ENCODE data around the gene PBXIP1.
A peak's percentile ranks its signal among the peaks of the same experiment; 100 is the strongest.

The PBXIP1 gene, protein sequence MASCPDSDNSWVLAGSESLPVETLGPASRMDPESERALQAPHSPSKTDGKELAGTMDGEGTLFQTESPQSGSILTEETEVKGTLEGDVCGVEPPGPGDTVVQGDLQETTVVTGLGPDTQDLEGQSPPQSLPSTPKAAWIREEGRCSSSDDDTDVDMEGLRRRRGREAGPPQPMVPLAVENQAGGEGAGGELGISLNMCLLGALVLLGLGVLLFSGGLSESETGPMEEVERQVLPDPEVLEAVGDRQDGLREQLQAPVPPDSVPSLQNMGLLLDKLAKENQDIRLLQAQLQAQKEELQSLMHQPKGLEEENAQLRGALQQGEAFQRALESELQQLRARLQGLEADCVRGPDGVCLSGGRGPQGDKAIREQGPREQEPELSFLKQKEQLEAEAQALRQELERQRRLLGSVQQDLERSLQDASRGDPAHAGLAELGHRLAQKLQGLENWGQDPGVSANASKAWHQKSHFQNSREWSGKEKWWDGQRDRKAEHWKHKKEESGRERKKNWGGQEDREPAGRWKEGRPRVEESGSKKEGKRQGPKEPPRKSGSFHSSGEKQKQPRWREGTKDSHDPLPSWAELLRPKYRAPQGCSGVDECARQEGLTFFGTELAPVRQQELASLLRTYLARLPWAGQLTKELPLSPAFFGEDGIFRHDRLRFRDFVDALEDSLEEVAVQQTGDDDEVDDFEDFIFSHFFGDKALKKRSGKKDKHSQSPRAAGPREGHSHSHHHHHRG

GRCh38 chr1:154955718-154956543 is at the start of gene PBXIP1:
TSS of gene PBXIP1 (minus strand) at chr1:154956099. CDS start at chr1:154953721, 2,378 bp downstream.
- peak; percentile 84 to 90 for DNase-seq

DNA sequence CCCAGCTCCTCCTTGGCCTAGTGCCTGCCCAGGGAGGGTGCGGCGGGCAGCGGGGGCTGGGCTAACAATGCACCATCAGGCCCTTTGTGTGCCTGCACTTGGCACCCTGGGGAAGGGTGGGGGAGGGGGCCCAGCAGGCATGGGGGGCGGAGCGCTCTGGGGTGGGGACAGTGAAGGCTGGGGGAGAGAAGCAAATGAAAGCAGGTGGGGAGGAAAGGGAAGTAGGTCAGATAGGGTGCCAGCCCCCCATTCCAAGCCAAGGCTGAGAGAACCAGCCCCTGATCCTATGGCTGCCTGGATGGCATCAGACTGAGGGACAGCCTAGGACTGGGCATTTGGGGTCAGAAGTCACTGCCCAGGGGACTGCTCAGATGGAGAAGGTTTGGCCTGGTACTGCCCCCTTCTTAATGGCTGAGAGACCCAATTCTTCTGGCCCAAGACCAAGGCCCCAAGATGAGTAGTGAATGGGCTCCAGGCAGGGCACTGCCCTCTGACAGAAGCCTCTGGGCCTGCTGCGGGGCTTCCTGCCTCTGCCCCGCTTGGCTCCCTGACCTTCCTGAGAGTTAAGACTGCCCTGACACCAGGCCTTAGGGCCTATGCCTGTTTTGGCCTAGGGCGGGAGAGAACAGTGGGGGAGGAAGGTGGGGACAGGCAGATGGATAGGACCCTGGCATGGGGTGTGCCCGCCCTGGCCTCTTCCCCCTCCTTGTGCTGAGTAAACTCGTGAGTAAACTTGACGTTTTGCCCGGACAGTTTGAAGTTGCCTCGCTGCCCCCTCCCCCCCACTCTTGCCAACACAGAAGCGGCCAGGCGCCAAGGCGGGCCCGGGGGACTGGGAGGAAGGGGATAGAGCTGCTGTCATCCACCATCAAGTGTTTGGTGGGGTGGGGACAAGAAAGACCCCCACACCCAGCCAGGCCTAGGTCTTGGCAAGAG is 49.4 kb upstream of the PBXIP1 start:
- DNase-seq = no peak

DNA sequence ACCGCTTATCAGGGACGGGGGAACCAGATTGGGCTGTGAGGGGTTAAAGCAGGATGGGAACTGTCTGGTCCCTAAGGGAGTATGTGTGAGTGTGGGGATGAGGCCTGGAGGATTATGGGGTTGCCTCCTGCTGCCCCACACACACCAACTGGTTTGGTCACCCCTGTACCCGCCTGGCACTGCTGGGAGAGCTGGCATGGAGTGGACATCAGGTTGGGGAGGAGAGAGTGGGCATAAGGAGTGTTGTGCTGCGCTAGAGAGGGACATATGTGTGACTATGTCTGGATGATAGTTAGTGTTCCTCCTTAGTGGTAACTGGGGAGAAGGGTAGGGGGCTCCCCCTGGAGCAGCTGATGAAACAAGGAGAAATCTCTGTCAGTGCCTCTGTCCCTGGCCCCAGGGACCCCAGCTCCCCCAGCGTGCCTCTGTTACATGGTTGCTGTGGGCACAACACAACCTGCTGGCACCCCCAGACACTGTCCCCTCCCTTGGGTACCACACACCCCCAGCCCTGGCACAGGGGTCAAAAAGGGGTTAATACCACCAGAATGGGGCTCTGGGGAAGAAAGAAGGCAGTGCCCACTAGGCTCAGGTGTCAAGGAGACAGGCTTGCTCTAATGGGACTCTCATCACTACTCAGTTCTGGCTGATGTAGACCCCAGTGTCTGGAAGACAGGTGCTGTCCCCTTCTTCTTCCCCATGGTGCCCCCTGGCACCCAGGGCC is 48.6 kb upstream of the PBXIP1 start:
- no peak for DNase-seq

- peak in 1 of 2 experiments; percentile 44 for DNase-seq
Observed at GRCh38 chr1:155003766-155004351, 48.0 kb upstream of the PBXIP1 start.

DNA sequence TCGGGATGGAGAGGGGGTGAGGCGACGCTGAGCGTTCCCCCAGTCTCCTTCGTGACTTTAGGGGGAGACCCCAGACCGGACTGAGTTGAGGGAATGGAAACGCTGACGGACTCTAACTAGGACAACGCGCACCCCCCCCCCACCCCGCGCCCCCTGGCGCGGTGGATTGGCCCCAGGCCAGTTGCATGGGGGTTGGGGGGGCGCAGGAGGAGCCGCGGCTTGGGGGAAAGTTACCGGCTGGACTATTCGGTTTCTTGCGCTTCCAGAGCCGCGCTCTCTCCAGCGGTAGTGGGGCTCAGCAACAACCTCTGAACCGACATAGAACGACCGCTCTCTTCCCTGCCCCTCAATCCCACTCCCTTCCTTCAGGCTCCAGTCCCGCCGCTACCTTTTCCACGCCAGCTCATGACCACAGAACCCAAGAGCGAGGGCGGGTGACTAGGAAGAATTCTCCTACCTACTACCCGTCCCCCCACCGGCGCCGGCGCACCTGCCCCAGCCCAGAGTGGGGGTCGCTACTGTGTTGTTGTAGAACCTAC is 47.4 kb upstream of the PBXIP1 start:
- DNase-seq = peak in 1 of 2 experiments; percentile 52

- DNase-seq = peak in 1 of 2 experiments; percentile 40
Observed at GRCh38 chr1:155002464-155003226, 46.7 kb upstream of the PBXIP1 start, which contains the start of gene ZBTB7B. TSS of gene ZBTB7B (plus strand) at chr1:155002802. CDS start at chr1:155014661, 11,859 bp downstream.

GRCh38 chr1:155001675-155002463 is 46.0 kb upstream of the PBXIP1 start:
- DNase-seq = peak; percentile 95 to 97

GRCh38 chr1:155001425-155001674 is 45.5 kb upstream of the PBXIP1 start:
- DNase-seq = peak in 1 of 2 experiments; percentile 43

DNA sequence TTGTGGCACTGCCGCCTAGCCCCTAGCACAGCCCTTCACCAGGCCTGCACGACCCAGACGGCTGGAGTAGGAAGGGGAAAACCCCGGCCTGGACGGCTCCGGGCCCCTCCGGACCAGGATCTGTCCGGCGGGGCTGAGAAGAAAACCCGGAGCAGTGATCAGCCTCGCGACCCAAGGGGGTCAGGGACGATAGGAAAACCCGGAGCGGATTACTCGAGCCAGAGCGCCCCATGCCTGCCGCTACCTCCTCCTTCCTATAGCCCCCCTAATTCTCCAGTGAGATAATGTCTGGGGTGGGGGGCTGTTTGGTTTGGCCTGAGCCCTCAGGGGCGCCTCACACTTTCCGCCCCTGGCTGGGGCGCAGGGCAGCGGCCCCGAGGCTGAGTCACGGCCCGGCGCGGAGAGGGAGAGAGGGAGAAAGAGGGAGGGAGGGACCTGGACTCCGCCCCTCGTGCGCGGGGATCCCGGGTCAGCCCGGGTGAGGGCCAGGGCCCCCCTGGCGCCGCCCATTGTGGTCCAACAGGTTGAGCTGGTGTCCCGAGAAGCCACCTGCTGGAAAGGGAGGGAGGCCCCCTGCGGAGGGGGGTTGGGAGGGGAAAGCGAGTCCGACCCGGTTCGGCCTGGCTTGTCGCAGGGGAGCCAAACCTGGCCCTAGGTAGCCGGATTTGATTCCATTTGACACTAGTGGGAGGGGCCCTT is 45.0 kb upstream of the PBXIP1 start:
- DNase-seq = peak; percentile 81 to 89

GRCh38 chr1:155000411-155000725 is 44.5 kb upstream of the PBXIP1 start:
- DNase-seq = peak in 1 of 2 experiments; percentile 50

DNA sequence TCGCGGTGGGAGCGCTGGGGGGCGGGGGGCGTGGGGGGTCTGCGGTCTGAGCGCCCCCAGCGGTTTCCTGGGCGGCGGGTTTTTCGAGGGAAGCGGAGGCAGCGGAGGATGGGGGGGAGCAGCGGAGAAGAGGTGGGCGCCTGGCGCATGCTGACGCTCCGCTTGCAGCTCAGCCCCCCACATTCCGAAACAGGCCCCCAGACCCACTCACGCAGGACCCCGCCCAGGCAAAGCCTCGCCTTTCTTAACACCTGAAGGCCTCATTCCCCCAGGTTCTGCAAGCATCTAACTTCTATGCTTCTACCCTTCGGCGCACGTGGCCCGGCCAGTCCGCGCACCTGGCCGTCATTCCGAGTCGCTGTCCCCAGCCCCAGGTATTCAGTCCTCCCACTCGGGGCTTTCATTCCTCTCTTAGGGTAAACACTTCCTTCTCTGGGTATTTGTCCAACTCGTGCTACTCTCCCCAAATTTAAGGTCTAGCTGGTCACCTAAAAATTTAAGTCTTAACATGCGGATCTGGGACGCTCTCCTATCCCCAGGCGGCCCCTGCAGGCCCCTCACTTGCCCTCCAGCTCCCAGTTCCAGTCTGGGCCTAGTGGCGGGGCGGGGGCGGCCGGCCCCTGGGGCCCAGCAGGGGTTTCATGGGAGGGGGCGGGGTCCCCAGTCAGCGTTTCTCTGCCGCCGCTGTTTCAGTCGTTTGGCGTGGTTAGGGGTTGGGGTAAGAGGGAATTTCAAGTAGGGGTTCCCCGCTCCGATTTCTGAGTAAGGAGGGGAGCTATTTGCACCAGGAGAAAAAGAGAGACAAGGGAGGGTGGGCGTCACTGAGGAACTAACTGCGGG is 43.9 kb upstream of the PBXIP1 start:
- DNase-seq = no peak

DNA sequence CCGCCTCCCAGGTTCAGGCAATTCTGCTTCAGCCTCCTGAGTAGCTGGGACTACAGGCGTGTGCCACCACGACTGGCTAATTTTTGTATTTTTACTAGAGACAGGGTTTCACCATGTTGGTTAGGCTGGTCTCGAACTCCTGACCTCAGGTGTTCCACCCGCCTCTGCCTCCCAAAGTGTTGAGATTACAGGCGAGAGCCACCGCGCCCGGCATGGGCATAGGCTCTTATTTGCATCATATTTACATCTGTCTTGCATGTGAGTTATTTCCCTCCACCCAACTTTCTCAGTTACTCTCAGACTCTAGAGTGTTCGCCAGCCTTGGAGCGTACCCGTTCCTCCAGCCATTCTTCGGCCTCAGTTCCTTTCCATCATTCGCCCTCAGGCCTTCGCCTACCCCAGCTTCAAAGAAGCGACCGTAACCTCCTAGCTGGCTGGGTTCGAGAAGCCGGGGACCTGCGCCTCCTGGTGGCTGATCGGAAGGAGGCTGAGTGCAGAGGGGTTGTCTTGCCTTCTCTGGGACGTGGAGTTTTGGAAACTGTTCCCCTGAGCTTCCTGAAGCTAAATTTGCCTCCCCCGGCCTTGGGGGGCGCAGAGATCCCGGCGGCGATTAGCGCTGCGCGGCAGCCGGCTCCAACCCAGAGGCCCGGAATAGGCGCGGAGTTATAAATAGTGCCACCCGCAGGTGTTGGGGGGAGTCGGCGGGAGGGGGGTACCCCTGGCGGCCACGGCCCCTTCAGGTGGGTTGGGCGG is 43.1 kb upstream of the PBXIP1 start:
- DNase-seq = peak in 1 of 2 experiments; percentile 40

DNA sequence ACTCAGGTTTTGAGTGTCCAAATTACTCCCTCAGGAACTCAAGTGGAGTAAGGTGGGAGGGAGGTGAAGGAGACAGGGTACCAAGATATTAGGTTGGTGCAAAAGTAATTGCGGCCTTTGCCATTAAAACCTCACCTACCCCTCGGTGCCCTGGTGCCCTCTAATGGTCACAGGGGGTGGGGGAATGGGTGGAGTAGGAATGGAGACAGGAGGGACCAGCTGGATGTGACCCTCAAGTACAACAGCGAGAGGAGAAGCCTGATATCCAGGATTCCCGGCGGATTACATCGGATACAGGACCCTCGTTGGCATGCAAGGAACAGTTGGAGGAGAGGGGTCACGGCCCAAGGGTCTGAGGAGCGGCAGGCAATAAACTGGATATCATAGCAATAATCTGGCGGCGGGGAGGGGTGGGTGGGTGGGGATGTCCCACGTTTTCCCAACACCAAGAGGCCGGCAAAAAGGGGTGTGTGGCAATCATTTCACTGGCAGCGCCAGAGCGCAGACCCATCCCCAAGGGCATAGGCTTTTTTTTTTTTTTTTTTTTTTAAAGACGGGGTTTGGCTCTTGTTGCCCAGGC is 42.4 kb upstream of the PBXIP1 start:
- DNase-seq = no peak

- DNase-seq = no peak
Observed at GRCh38 chr1:154996966-154997701, 41.2 kb upstream of the PBXIP1 start.

- DNase-seq = peak in 1 of 2 experiments; percentile 44
Observed at GRCh38 chr1:154995301-154995983, 39.5 kb upstream of the PBXIP1 start.
